ENCODE results near the gene RDH16. TPM values are rescaled to one million over a fixed set of nuclear protein-coding genes. Genes with fewer than 3 reads are reported as not detected.
A peak's percentile ranks its signal among the peaks of the same experiment; 100 is the strongest.

RDH16 gene
- total RNA-seq, 4 donors from 2014 or later: 0.38 to 4.5 (median 2.1) TPM

DNA sequence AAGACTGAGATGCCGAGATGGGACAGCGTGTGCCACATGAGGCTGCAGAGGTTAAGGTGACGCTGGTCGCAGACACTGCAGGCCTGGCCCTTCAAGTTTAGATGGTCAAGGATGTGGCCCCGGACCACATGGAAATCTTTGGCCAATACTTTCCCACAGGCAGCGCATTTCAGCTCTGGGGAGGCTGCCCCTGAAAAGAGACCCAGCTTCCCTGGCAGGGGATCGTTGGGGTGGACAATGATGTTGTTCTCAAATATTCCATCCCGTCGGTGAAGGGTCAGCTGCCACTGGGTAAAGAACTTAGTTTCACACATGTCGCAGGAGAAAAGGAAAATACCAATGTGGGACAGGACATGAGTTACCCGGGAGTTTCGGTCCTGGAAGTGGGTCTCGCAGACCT is 46.0 kb upstream of the RDH16 start:
- no peak for DNase-seq
- intact Hi-C loops (cut with DNase I): no loop called here
- Histone ChIP-seq H3K27me3 (no peaks in the 10 kb centered on the region), H3K9me3 (no peaks in the 10 kb centered on the region), H3K36me3 (peaks cover 16 to 57% (median 20%) of the 10 kb centered on the region in 3 donors), H3K4me1 (peaks cover 13 to 56% (median 13%) of the 10 kb centered on the region in 3 donors), H3K4me3 (no peak overlapping the region), H3K27ac (no peak overlapping the region)
- WGBS, 2 donors: 89 to 98% methylated on average over 10 to 11 of the region's 13 CpGs
- TF ChIP-seq POLR2A (IDR thresholded peaks at IDR 0.05): no peak
- TF ChIP-seq, protein P1, sequence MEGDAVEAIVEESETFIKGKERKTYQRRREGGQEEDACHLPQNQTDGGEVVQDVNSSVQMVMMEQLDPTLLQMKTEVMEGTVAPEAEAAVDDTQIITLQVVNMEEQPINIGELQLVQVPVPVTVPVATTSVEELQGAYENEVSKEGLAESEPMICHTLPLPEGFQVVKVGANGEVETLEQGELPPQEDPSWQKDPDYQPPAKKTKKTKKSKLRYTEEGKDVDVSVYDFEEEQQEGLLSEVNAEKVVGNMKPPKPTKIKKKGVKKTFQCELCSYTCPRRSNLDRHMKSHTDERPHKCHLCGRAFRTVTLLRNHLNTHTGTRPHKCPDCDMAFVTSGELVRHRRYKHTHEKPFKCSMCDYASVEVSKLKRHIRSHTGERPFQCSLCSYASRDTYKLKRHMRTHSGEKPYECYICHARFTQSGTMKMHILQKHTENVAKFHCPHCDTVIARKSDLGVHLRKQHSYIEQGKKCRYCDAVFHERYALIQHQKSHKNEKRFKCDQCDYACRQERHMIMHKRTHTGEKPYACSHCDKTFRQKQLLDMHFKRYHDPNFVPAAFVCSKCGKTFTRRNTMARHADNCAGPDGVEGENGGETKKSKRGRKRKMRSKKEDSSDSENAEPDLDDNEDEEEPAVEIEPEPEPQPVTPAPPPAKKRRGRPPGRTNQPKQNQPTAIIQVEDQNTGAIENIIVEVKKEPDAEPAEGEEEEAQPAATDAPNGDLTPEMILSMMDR (IDR thresholded peaks at IDR 0.05): no peak

DNA sequence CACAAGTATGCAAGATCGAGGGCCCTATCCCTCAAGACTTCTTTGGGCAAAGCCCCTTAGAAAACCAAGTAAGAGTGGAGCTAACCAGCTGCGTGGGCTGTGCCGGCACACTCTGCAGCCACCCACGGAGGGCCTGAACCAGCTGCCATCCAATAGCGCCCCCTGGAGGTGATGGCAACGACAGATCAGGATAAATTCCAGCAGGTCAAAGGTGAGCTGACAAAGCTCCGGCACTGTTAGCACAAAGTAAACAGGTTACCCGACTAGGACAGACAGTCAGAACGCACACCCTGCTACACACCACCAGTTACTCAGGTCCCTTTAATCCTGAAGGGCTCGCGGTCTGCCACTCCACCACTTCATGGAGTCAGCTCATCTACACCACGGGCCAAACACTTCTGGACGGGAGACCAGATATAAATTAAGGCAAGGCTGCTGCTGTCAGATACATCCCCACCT is 44.1 kb upstream of the RDH16 start:
- TF ChIP-seq POLR2A (IDR thresholded peaks at IDR 0.05): no peak
- TF ChIP-seq, protein P1 (IDR thresholded peaks at IDR 0.05): peak; percentile 64 to 89 (median 78)
- peaks cover 7 to 47% (median 13%) of the 10 kb centered on the region in 3 donors for H3K4me1 ChIP-seq
- peaks cover 16 to 66% (median 20%) of the 10 kb centered on the region in 3 donors for H3K36me3 ChIP-seq
- DNase-seq: no peak
- WGBS, 2 donors: 27 to 35% methylated on average over 7 to 10 of the region's 13 CpGs
- intact Hi-C loops (cut with DNase I): no loop called here
- no peaks in the 10 kb centered on the region for H3K27me3 ChIP-seq
- H3K27ac ChIP-seq: peak overlapping the region in 3 of 4 donors; percentile 14 to 42 (median 31)
- H3K4me3 ChIP-seq: no peak overlapping the region
- no peaks in the 10 kb centered on the region for H3K9me3 ChIP-seq

DNA sequence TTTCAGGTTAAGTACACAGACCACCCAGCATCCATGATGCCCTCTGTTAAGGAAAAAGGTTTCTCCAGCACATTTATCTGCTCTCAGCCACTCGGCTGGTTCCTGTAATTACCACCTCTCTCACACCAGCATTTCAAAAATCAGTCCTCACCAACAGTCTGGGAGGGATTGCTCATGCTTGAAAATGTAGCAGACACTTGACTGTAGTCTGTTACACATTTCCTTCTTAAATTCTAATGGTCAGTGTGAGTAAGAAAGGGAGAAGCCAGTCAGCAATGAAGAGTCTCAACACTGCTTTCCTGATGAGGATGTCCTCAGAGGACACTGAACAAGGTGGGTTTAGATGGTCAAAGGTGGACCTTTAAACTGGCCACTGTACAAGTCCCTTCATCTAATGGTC is 43.0 kb upstream of the RDH16 start:
- Histone ChIP-seq H3K36me3 (peaks cover 16 to 76% (median 20%) of the 10 kb centered on the region in 3 donors), H3K27ac (no peak overlapping the region), H3K27me3 (no peaks in the 10 kb centered on the region), H3K9me3 (no peaks in the 10 kb centered on the region), H3K4me3 (no peak overlapping the region), H3K4me1 (peaks cover 3 to 42% (median 10%) of the 10 kb centered on the region in 3 donors)
- TF ChIP-seq, protein P1 (IDR thresholded peaks at IDR 0.05): no peak
- no peak for TF ChIP-seq POLR2A (IDR thresholded peaks at IDR 0.05)
- no peak for DNase-seq
- 55 to 73% methylated on average over 1 of the region's 1 CpG for WGBS, 2 donors
- intact Hi-C loops (cut with DNase I): no loop called here

DNA sequence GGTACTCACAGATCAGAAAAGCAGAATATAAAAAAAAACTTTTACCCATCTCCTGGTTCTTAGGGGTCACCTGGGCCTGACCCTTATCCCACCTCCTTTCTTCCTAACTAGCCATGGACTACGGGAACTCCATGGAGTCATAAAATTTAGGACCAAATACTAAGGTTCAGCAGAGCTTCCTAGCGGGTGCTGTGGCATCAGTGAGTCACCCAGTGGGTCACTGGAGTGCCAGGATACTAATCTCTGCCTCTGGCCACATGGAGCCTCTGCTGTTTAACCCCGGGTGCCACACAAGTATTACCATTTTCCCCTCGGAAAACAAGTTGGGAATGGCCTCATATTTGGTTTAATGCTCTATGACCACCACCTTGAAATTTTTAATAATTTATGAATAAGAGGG is 42.0 kb upstream of the RDH16 start:
- Histone ChIP-seq H3K4me3 (no peak overlapping the region), H3K9me3 (no peaks in the 10 kb centered on the region), H3K27me3 (no peaks in the 10 kb centered on the region), H3K36me3 (peaks cover 16 to 78% (median 20%) of the 10 kb centered on the region in 3 donors), H3K27ac (no peak overlapping the region), H3K4me1 (peaks cover 0 to 33% (median 7%) of the 10 kb centered on the region in 3 donors)
- TF ChIP-seq, protein P1 (IDR thresholded peaks at IDR 0.05): no peak
- no peak for TF ChIP-seq POLR2A (IDR thresholded peaks at IDR 0.05)
- DNase-seq: no peak
- 74 to 79% methylated on average over 4 of the region's 4 CpGs for WGBS, 2 donors
- intact Hi-C loops (cut with DNase I): no loop called here

DNA sequence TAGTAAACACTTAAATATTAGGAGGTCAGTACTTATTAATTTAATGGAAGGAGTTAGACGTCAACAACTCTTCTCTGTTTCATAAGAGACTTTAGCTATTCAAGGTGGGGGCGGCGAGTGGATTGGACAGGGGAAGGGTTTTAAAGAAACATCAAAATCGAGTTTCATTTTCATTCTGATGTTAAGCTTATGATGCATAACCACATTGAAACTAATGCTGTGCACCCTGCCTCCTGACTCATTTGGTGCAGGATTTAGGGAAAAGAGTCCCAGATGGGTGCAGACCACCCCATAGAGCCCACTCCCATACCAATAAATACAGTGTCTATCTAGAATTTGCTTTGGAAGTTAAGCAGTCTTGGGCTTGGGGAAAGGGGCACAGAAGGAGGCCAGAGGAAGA is 41.6 kb upstream of the RDH16 start:
- TF ChIP-seq POLR2A (IDR thresholded peaks at IDR 0.05): no peak
- TF ChIP-seq, protein P1 (IDR thresholded peaks at IDR 0.05): no peak
- DNase-seq: no peak
- H3K27me3 ChIP-seq: no peaks in the 10 kb centered on the region
- H3K27ac ChIP-seq: no peak overlapping the region
- 39 to 58% methylated on average over 4 of the region's 4 CpGs for WGBS, 2 donors
- intact Hi-C loops (cut with DNase I): no loop called here
- H3K36me3 ChIP-seq: peaks cover 13 to 73% (median 19%) of the 10 kb centered on the region in 3 donors
- no peak overlapping the region for H3K4me3 ChIP-seq
- H3K4me1 ChIP-seq: peaks cover 0 to 29% (median 7%) of the 10 kb centered on the region in 3 donors
- no peaks in the 10 kb centered on the region for H3K9me3 ChIP-seq

All from esophagus squamous epithelium (tissue), 5 donors.